ENCODE measurements around the gene UBC.
"Not testable (repeated sequence)": the region's sequence is repeated elsewhere in the genome, so short reads cannot be mapped to it uniquely, and the experiment has no call there.

UBC gene

GRCh38 chr12:124931528-124931927, 17.1 kb upstream of the UBC start:
- DNase-seq (ENCODE audit: low spot score): not testable (repeated sequence)

- DNase-seq (ENCODE audit: low spot score): no peak
Measured at GRCh38 chr12:124930586-124930985, 16.1 kb upstream of the UBC start.

GRCh38 chr12:124929649-124930419, 15.4 kb upstream of the UBC start:
- no peak for DNase-seq (ENCODE audit: low spot score)

GRCh38 chr12:124928912-124929530, 14.6 kb upstream of the UBC start:
- DNase-seq (ENCODE audit: low spot score): no peak

- peak; percentile 34 for DNase-seq (ENCODE audit: low spot score)
Measured at GRCh38 chr12:124928095-124928911, 13.9 kb upstream of the UBC start.

- DNase-seq (ENCODE audit: low spot score): peak; percentile 96
Measured at GRCh38 chr12:124927201-124928094, 13.0 kb upstream of the UBC start.

- DNase-seq (ENCODE audit: low spot score): not testable (repeated sequence)
Measured at GRCh38 chr12:124925782-124926181, 11.3 kb upstream of the UBC start.

GRCh38 chr12:124925117-124925516, 10.7 kb upstream of the UBC start:
- no peak for DNase-seq (ENCODE audit: low spot score)

GRCh38 chr12:124923905-124924734, 9.7 kb upstream of the UBC start:
- peak; percentile 46 for DNase-seq (ENCODE audit: low spot score)

GRCh38 chr12:124921200-124922031, 7.0 kb upstream of the UBC start:
- peak; percentile 83 for DNase-seq (ENCODE audit: low spot score)

- no peak for DNase-seq (ENCODE audit: low spot score)
Measured at GRCh38 chr12:124920353-124920935, 6.0 kb upstream of the UBC start.

- peak; percentile 56 for DNase-seq (ENCODE audit: low spot score)
Measured at GRCh38 chr12:124919521-124920352, 5.3 kb upstream of the UBC start.

GRCh38 chr12:124918622-124918988, 4.2 kb upstream of the UBC start:
- DNase-seq (ENCODE audit: low spot score): not testable (repeated sequence)

- DNase-seq (ENCODE audit: low spot score): peak; percentile 23
Measured at GRCh38 chr12:124917841-124918621, 3.6 kb upstream of the UBC start.

- peak; percentile 100 for DNase-seq (ENCODE audit: low spot score)
Measured at GRCh38 chr12:124917135-124917840, 2.8 kb upstream of the UBC start.

GRCh38 chr12:124916374-124917134, 2.1 kb upstream of the UBC start:
- DNase-seq (ENCODE audit: low spot score): peak; percentile 87

Measured in cerebellar cortex (tissue), 1 donor.